HepG2 (cell line): ENCODE results near the gene FRAS1. TPM values are rescaled to one million over a fixed set of nuclear protein-coding genes. Genes with fewer than 3 reads are reported as not detected.

ENCODE experiments used
- ATAC-seq: fragments of 200-7000 bp; cut with Tn5 transposase; 3 replicates; pipeline ENCODE4 v1.9.1; 2020; ENCODE audit warnings: mild to moderate bottlenecking, moderate library complexity
- BruUV-seq: library from RNA; stranded (reverse); fragments of 400-500 nt; replicated peaks from 2 replicates; lab custom pipeline; 2021; lab: Mats Ljungman, UMichigan
- CTCF ChIA-PET: fragments of 300-600 bp; formaldehyde crosslinking; extraction: SDS; loops from one replicate; lab custom pipeline; 2021; ENCODE audit warnings: low total read pairs, inconsistent platforms, low intra/inter-chr PET ratio; lab: Yijun Ruan, JAX
- POLR2A ChIA-PET: fragments of 350-600 bp; sonication (Branson Sonifier 250); formaldehyde crosslinking; loops from one replicate; lab custom pipeline; 2020; ENCODE audit warnings: antibody characterized with exemption, inconsistent platforms; lab: Yijun Ruan, JAX
- DNase-seq: peaks from one replicate; pipeline ENCODE4 v3.0.0-alpha.2; 2015; ENCODE audit warnings: low spot score
- FAIRE-seq: peaks from 3 replicates; lab custom pipeline; 2011; peaks lifted over from hg19 to GRCh38; lab: Jason Lieb, UNC
- H2AFZ ChIP-seq: one replicate; pipeline ENCODE4 v1.6.1; 2011; ENCODE audit warnings: low read length, inconsistent platforms
- H3K27ac ChIP-seq: fragments of 300-600 bp; 3 replicates; pipeline ENCODE4 v1.8.0; 2011; ENCODE audit warnings: mixed run types, mild to moderate bottlenecking, mixed read lengths, low read length, inconsistent platforms; ENCODE audit not compliant: insufficient read depth; ENCODE audit errors: extremely low read length
- H3K27me3 ChIP-seq, 2 experiments: fragments of 200-600 bp in 1 of 2; 2 replicates in 1 of 2; 3 replicates in 1 of 2; pipeline versions ENCODE4 v1.6.0 to v1.8.0; 2011; ENCODE audit warnings: low read length in 2 of 2, mild to moderate bottlenecking in 2 of 2, moderate library complexity in 2 of 2, inconsistent platforms in 1 of 2; ENCODE audit not compliant: insufficient read depth in 2 of 2, control insufficient read depth in 1 of 2
- H3K36me3 ChIP-seq, 2 experiments: fragments of 200-600 bp in 1 of 2; replicated peaks in 1 of 2; 2 replicates in 1 of 2; 3 replicates in 1 of 2; pipeline versions ENCODE4 v1.5.1 to v1.8.0; 2011; ENCODE audit warnings: low read length in 2 of 2, inconsistent platforms in 1 of 2; ENCODE audit not compliant: insufficient read depth in 2 of 2, control insufficient read depth in 1 of 2
- H3K4me1 ChIP-seq: 2 replicates; pipeline ENCODE4 v1.5.1; 2012; ENCODE audit warnings: low read length, inconsistent platforms; ENCODE audit not compliant: insufficient read depth
- H3K4me2 ChIP-seq: 2 replicates; pipeline ENCODE4 v1.6.0; 2011; ENCODE audit warnings: low read depth, low read length, inconsistent platforms
- H3K4me3 ChIP-seq, 3 experiments: fragments of 200-600 bp in 1 of 3; sonication (generic), shearing (Covaris generic) in 1 of 3; replicated peaks in 1 of 3; 2 replicates each; pipeline ENCODE4 v1.5.1; 2011 to 2016; ENCODE audit warnings: low read length in 3 of 3, inconsistent platforms in 2 of 3, low read depth in 2 of 3, mild to moderate bottlenecking in 2 of 3, control low read depth in 1 of 3, mixed read lengths in 1 of 3; ENCODE audit not compliant: insufficient read depth in 1 of 3
- H3K79me2 ChIP-seq: one replicate; pipeline ENCODE4 v1.6.1; 2011; ENCODE audit warnings: low read length, inconsistent platforms; ENCODE audit not compliant: insufficient read depth
- H3K9ac ChIP-seq: 2 replicates; pipeline ENCODE4 v1.6.0; 2011; ENCODE audit warnings: mild to moderate bottlenecking, low read depth, low read length, inconsistent platforms; ENCODE audit not compliant: insufficient read depth
- H3K9me3 ChIP-seq: 2 replicates; pipeline ENCODE4 v1.5.1; 2012; ENCODE audit warnings: mild to moderate bottlenecking, low read length
- H4K20me1 ChIP-seq: 2 replicates; pipeline ENCODE4 v1.6.0; 2011; ENCODE audit warnings: inconsistent platforms, mild to moderate bottlenecking, low read length, moderate library complexity; ENCODE audit not compliant: insufficient read depth
- DBP ChIP-seq: sonication (generic); formaldehyde crosslinking; IDR thresholded peaks from 2 replicates; pipeline ENCODE4 v1.4.0; 2020; ENCODE audit warnings: missing genetic modification reagents; ENCODE audit errors: not compliant biosample characterization
- DZIP1 ChIP-seq: sonication (generic); formaldehyde crosslinking; IDR thresholded peaks from 2 replicates; pipeline ENCODE4 v1.5.0; 2020; ENCODE audit warnings: mild to moderate bottlenecking, missing genetic modification reagents
- ISX ChIP-seq: sonication (generic); formaldehyde crosslinking; conservative IDR thresholded peaks from 2 replicates; pipeline ENCODE4 v1.5.0; 2020; ENCODE audit warnings: missing genetic modification reagents
- PAF1 ChIP-seq: IDR thresholded peaks from 2 replicates; pipeline ENCODE4 v1.6.1; 2016; ENCODE audit warnings: missing genetic modification reagents, missing compliant biosample characterization
- PAXIP1 ChIP-seq: sonication (generic); formaldehyde crosslinking; conservative IDR thresholded peaks from 2 replicates; pipeline ENCODE4 v1.4.0; 2020; ENCODE audit warnings: mild to moderate bottlenecking, missing genetic modification reagents, moderate library complexity
- REXO4 ChIP-seq: sonication (generic); formaldehyde crosslinking; IDR thresholded peaks from 2 replicates; pipeline ENCODE4 v1.8.0; 2022; ENCODE audit warnings: missing genetic modification reagents, mild to moderate bottlenecking, borderline replicate concordance
- ZEB1 ChIP-seq: IDR thresholded peaks from 2 replicates; pipeline ENCODE4 v1.6.1; 2012; ENCODE audit warnings: mild to moderate bottlenecking, low read depth, inconsistent platforms; ENCODE audit not compliant: insufficient replicate concordance
- ZFP36 ChIP-seq: fragments of 150-350 bp; IDR thresholded peaks from 2 replicates; pipeline ENCODE4 v1.6.1; 2018; ENCODE audit warnings: borderline replicate concordance, low read length, low read depth; ENCODE audit not compliant: partially characterized antibody
- ZNF232 ChIP-seq: sonication (generic); formaldehyde crosslinking; IDR thresholded peaks from 2 replicates; pipeline ENCODE4 v1.4.0; 2020; ENCODE audit warnings: missing genetic modification reagents, borderline replicate concordance
- ZNF546 ChIP-seq: sonication (generic); formaldehyde crosslinking; conservative IDR thresholded peaks from 2 replicates; pipeline ENCODE4 v1.8.1; 2023; ENCODE audit warnings: mild to moderate bottlenecking, missing genetic modification reagents
- ZNF589 ChIP-seq: sonication (generic); formaldehyde crosslinking; conservative IDR thresholded peaks from 2 replicates; pipeline ENCODE4 v1.8.0; 2022; ENCODE audit warnings: mild to moderate bottlenecking, moderate library complexity, missing genetic modification reagents
- ZNF687 ChIP-seq: sonication (generic); formaldehyde crosslinking; IDR thresholded peaks from 2 replicates; pipeline ENCODE4 v1.5.1; 2020; ENCODE audit warnings: mild to moderate bottlenecking, missing genetic modification reagents, moderate library complexity
- ZNF709 ChIP-seq: sonication (generic); formaldehyde crosslinking; IDR thresholded peaks from 2 replicates; pipeline ENCODE4 v1.5.0; 2020; ENCODE audit warnings: mild to moderate bottlenecking, missing genetic modification reagents
- ZNF747 ChIP-seq: sonication (generic); formaldehyde crosslinking; IDR thresholded peaks from 2 replicates; pipeline ENCODE4 v1.8.1; 2023; ENCODE audit warnings: missing genetic modification reagents, mild to moderate bottlenecking, borderline replicate concordance
- WGBS: methylation state at CpG from one replicate; pipeline ENCODE4 v1.1.6; 2017; ENCODE audit warnings: low lambda C conversion rate; 5-methylcytosine and 5-hydroxymethylcytosine counted together
- in situ Hi-C: cut with HindIII; loops from 2 replicates; pipeline ENCODE4 v1.10.0; 2017; ENCODE audit warnings: low pct_unique_long_range_greater_than_20kb; ENCODE audit not compliant: extremely low pct_ligation_motif_present
- intact Hi-C: fragments of 100-400 bp; cut with micrococcal nuclease; formaldehyde crosslinking; loops from one replicate; pipeline ENCODE4 v1.10.0; 2022; ENCODE audit not compliant: unreplicated experiment
- polyA plus RNA-seq, 8 experiments: library from polyadenylated mRNA; depleted of rRNA in 3 of 8; stranded (reverse) in 7 of 8; unstranded in 1 of 8; fragments of >200 nt; fragmentation: Illumina TruSeq in 4 of 8; extraction: Trizol in 4 of 8; gene quantifications; 2 replicates each; pipeline versions ENCODE4 v1.2.1 to v1.2.3, GENCODE V29; 2011 to 2016; ENCODE audit warnings: low read depth in 4 of 8, missing spikeins in 1 of 8, mixed read lengths in 1 of 8; ENCODE audit not compliant: insufficient read depth in 1 of 8
- total RNA-seq, 5 experiments: library from RNA; depleted of rRNA; stranded (reverse); fragments of >200 nt; fragmentation: Illumina TruSeq; extraction: Trizol; gene quantifications; 2 replicates each; pipeline ENCODE4 v1.2.3, GENCODE V29; 2016; ENCODE audit warnings: low read depth in 1 of 5

FRAS1 gene
- total and polyA plus RNA-seq, 2 of the 13 experiments (the other 11 are each of a cell fraction or from before 2014, with no cell fraction given), result 22.5 to 31.6 TPM

- CTCF ChIA-PET, result no interaction called here
- 91% methylated on average over 2 of the region's 2 CpGs for WGBS
- TF ChIP-seq REXO4 (CRISPR knock-in tag) (no peak), ZNF589 (CRISPR knock-in tag) (no peak), DZIP1 (no peak), DBP (CRISPR knock-in tag) (no peak), ZEB1 (no peak), ISX (no peak), ZNF687 (CRISPR knock-in tag) (no peak), ZNF232 (CRISPR knock-in tag) (no peak), ZNF546 (CRISPR knock-in tag) (no peak), ZNF747 (CRISPR knock-in tag) (no peak), PAF1 (CRISPR knock-in tag) (no peak), ZNF709 (CRISPR knock-in tag) (no peak), ZFP36 (no peak), PAXIP1 (CRISPR knock-in tag) (no peak)
Observed at GRCh38 chr4:78509043-78509442, 451.9 kb downstream of the FRAS1 start.

More at GRCh38 chr4:78509043-78509442, 451.9 kb downstream of the FRAS1 start:
- no peak for FAIRE-seq
- ATAC-seq, result no peak
- Histone ChIP-seq H3K9ac (no peak overlapping the region), H3K27ac (no peak overlapping the region), H3K79me2 (no peaks in the 10 kb centered on the region), H3K4me1 (peaks cover 32% of the 10 kb centered on the region), H3K36me3 (peaks cover 11 to 53% of the 10 kb centered on the region in 2 experiments), H4K20me1 (no peaks in the 10 kb centered on the region), H3K9me3 (no peaks in the 10 kb centered on the region), H3K27me3 (no peaks in the 10 kb centered on the region), H2AFZ (no peak overlapping the region), H3K4me3 (no peak overlapping the region), H3K4me2 (no peak overlapping the region)
- POLR2A ChIA-PET, result no interaction called here
- no TSS peak for BruUV-seq
- in situ Hi-C loops (no loop called here), intact Hi-C loops (no loop called here)
- DNase-seq, result no peak
